Suprapubic skin (tissue), 4 donors: ENCODE results near the gene SSNA1. TPM values are rescaled to one million over a fixed set of nuclear protein-coding genes. Genes with fewer than 3 reads are reported as not detected.

Experiments used
- DNase-seq, 2 donors: peaks; one replicate each; pipeline ENCODE4 v3.0.0-alpha.2; 2019; ENCODE audit warnings: low spot score in 2 of 2
- H3K27ac ChIP-seq: fragments of 200-600 bp; sonication (generic); one replicate; pipeline ENCODE4 v1.5.1; 2019
- H3K27me3 ChIP-seq: fragments of 200-600 bp; sonication (generic); one replicate; pipeline ENCODE4 v1.5.1; 2019
- H3K36me3 ChIP-seq: fragments of 200-600 bp; sonication (generic); one replicate; pipeline ENCODE4 v1.5.1; 2019
- H3K4me1 ChIP-seq: fragments of 200-600 bp; sonication (generic); one replicate; pipeline ENCODE4 v1.5.1; 2019
- H3K4me3 ChIP-seq: fragments of 200-600 bp; sonication (generic); one replicate; pipeline ENCODE4 v1.5.1; 2019; ENCODE audit warnings: mild to moderate bottlenecking
- H3K9me3 ChIP-seq: fragments of 200-600 bp; sonication (generic); one replicate; pipeline ENCODE4 v1.5.1; 2019
- EP300 ChIP-seq: sonication (generic); formaldehyde crosslinking; IDR thresholded peaks from one replicate; pipeline ENCODE4 v1.6.1; 2017; ENCODE audit warnings: antibody characterized with exemption
- POLR2A ChIP-seq, 2 donors: fragments of 450-650 bp; IDR thresholded peaks; one replicate each; pipeline ENCODE4 v1.6.1; 2017; ENCODE audit warnings: antibody characterized with exemption in 2 of 2, mild to moderate bottlenecking in 2 of 2, moderate library complexity in 2 of 2
- POLR2AphosphoS5 ChIP-seq, 3 donors: sonication (generic); formaldehyde crosslinking; IDR thresholded peaks; one replicate each; pipeline ENCODE4 v1.6.1; 2017; ENCODE audit warnings: antibody characterized with exemption in 3 of 3
- WGBS: methylation state at CpG from one replicate; pipeline ENCODE4 v1.1.5; 2018; 5-methylcytosine and 5-hydroxymethylcytosine counted together
- total RNA-seq, 4 donors: library from RNA; depleted of rRNA; stranded (reverse); fragments of >200 nt; gene quantifications; one replicate each; pipeline ENCODE4 v1.1.0, GENCODE V29; 2016
- TF ChIP-seq, protein P1 (sequence below), 2 donors: fragments of 200-600 bp in 1 of 2; fragments of 450-650 bp in 1 of 2; sonication (generic) in 1 of 2; IDR thresholded peaks; one replicate each; pipeline ENCODE4 v1.5.1; 2016 to 2019; ENCODE audit warnings: antibody characterized with exemption in 2 of 2, mild to moderate bottlenecking in 1 of 2, moderate library complexity in 1 of 2

Gene SSNA1
- total RNA-seq, 4 donors from 2014 or later, result 45.9 to 72.0 (median 71.1) TPM

GRCh38 chr9:137217276-137218211, 29.1 kb downstream of the SSNA1 start:
- peak overlapping the region; percentile 40 for H3K4me3 ChIP-seq
- H3K9me3 ChIP-seq, result no peaks in the 10 kb centered on the region
- H3K27ac ChIP-seq, result peak overlapping the region; percentile 80
- peaks cover 36% of the 10 kb centered on the region for H3K4me1 ChIP-seq
- DNase-seq, result peak in 1 of 2 donors; percentile 88
- TF ChIP-seq POLR2AphosphoS5 (IDR thresholded peaks at IDR 0.05) (no peak), POLR2A (IDR thresholded peaks at IDR 0.05) (no peak), EP300 (no peak)
- TF ChIP-seq, protein P1, sequence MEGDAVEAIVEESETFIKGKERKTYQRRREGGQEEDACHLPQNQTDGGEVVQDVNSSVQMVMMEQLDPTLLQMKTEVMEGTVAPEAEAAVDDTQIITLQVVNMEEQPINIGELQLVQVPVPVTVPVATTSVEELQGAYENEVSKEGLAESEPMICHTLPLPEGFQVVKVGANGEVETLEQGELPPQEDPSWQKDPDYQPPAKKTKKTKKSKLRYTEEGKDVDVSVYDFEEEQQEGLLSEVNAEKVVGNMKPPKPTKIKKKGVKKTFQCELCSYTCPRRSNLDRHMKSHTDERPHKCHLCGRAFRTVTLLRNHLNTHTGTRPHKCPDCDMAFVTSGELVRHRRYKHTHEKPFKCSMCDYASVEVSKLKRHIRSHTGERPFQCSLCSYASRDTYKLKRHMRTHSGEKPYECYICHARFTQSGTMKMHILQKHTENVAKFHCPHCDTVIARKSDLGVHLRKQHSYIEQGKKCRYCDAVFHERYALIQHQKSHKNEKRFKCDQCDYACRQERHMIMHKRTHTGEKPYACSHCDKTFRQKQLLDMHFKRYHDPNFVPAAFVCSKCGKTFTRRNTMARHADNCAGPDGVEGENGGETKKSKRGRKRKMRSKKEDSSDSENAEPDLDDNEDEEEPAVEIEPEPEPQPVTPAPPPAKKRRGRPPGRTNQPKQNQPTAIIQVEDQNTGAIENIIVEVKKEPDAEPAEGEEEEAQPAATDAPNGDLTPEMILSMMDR (IDR thresholded peaks at IDR 0.05), result no peak
- H3K27me3 ChIP-seq, result no peaks in the 10 kb centered on the region
- WGBS, result 0% methylated on average over 7 of the region's 36 CpGs
- H3K36me3 ChIP-seq, result peaks cover 10% of the 10 kb centered on the region

GRCh38 chr9:137218212-137218753, 29.8 kb downstream of the SSNA1 start:
- H3K36me3 ChIP-seq, result peaks cover 10% of the 10 kb centered on the region
- H3K27ac ChIP-seq, result peak overlapping the region; percentile 80
- TF ChIP-seq, protein P1 (IDR thresholded peaks at IDR 0.05), result no peak
- no peak for TF ChIP-seq POLR2AphosphoS5 (IDR thresholded peaks at IDR 0.05)
- TF ChIP-seq EP300, result no peak
- no peak for TF ChIP-seq POLR2A (IDR thresholded peaks at IDR 0.05)
- no peak for DNase-seq
- H3K4me3 ChIP-seq, result peak overlapping the region; percentile 40
- WGBS, result 81% methylated on average over 17 of the region's 30 CpGs
- H3K27me3 ChIP-seq, result no peaks in the 10 kb centered on the region
- peaks cover 42% of the 10 kb centered on the region for H3K4me1 ChIP-seq
- H3K9me3 ChIP-seq, result no peaks in the 10 kb centered on the region

DNA sequence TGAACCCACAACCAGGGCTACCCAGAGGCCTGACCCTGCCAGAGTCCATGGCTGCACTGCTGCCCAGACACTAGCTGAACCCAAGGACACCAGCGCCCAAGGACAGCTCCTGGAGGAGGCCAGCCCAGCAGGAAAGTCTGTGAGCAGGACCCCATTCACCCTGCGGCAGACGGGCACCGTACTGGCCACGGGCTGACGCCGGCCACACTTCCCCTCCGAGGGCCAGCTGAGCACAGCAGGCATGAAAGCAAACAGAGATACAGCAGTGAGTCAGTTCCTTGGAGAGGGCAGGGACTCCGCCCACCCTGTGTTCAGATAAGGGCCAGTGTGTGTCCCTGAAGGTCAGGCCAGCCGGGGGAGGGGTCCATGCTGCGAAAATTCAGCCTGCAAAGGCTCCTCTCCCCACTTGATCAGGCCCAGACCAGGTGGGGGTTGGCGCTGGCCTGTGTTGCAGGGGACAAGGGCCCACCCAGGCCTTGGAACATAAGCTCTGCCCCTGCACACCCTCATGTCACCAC, 30.3 kb downstream of the SSNA1 start:
- H3K27ac ChIP-seq, result peak overlapping the region; percentile 80
- H3K4me1 ChIP-seq, result peaks cover 43% of the 10 kb centered on the region
- H3K36me3 ChIP-seq, result peaks cover 10% of the 10 kb centered on the region
- H3K27me3 ChIP-seq, result no peaks in the 10 kb centered on the region
- DNase-seq, result no peak
- TF ChIP-seq, protein P1 (IDR thresholded peaks at IDR 0.05), result no peak
- TF ChIP-seq POLR2A (IDR thresholded peaks at IDR 0.05) (no peak), EP300 (no peak), POLR2AphosphoS5 (IDR thresholded peaks at IDR 0.05) (no peak)
- peak overlapping the region; percentile 40 for H3K4me3 ChIP-seq
- no peaks in the 10 kb centered on the region for H3K9me3 ChIP-seq
- WGBS, result 93% methylated on average over 4 of the region's 12 CpGs

- no peak for DNase-seq
- WGBS, result 94% methylated on average over 3 of the region's 10 CpGs
- Histone ChIP-seq H3K4me1 (peaks cover 53% of the 10 kb centered on the region), H3K36me3 (peaks cover 4% of the 10 kb centered on the region), H3K27me3 (no peaks in the 10 kb centered on the region), H3K27ac (no peak overlapping the region), H3K4me3 (no peak overlapping the region), H3K9me3 (no peaks in the 10 kb centered on the region)
- TF ChIP-seq, protein P1 (IDR thresholded peaks at IDR 0.05), result no peak
- TF ChIP-seq EP300 (no peak), POLR2AphosphoS5 (IDR thresholded peaks at IDR 0.05) (no peak), POLR2A (IDR thresholded peaks at IDR 0.05) (no peak)
Measured at GRCh38 chr9:137219757-137220316, 31.4 kb downstream of the SSNA1 start.
